HT1080 (cell line): Measurements from ENCODE around the gene CCDC77. TPM values are rescaled to one million over a fixed set of nuclear protein-coding genes. Genes with fewer than 3 reads are reported as not detected.

Source experiments
- DNase-seq: peaks from one replicate; pipeline ENCODE4 v3.0.0-alpha.2; 2015; ENCODE audit warnings: low read depth
- total RNA-seq: library from RNA; depleted of rRNA; stranded (reverse); fragments of >200 nt; shearing (Covaris generic); gene quantifications from 2 replicates; pipeline ENCODE4 v1.2.3, GENCODE V29; 2014

The CCDC77 gene
- total RNA-seq, 1 experiment from 2014 or later = 18.7 TPM

GRCh38 chr12:452667-453210 is 51.3 kb downstream of the CCDC77 start:
- DNase-seq = no peak

- DNase-seq = no peak
These were observed 53.4 kb downstream of the CCDC77 start for GRCh38 chr12:454833-455232.

GRCh38 chr12:455821-456220 is 54.4 kb downstream of the CCDC77 start:
- DNase-seq = no peak

- no peak for DNase-seq
These were observed 56.2 kb downstream of the CCDC77 start for GRCh38 chr12:457676-458075.

- no peak for DNase-seq
These were observed 57.6 kb downstream of the CCDC77 start for GRCh38 chr12:459050-459429.

- no peak for DNase-seq
These were observed 58.2 kb downstream of the CCDC77 start, which contains the start of gene B4GALNT3 for GRCh38 chr12:459430-460258. Gene B4GALNT3, plus strand, starts transcription at chr12:459939. Its CDS starts 438 bp downstream, at chr12:460377.

- DNase-seq = no peak
These were observed 59.1 kb downstream of the CCDC77 start for GRCh38 chr12:460261-461230.

GRCh38 chr12:461425-461824 is 60.0 kb downstream of the CCDC77 start:
- DNase-seq = no peak

GRCh38 chr12:462936-463705 is 61.7 kb downstream of the CCDC77 start:
- no peak for DNase-seq

GRCh38 chr12:464484-465267 is 63.2 kb downstream of the CCDC77 start:
- no peak for DNase-seq

- no peak for DNase-seq
These were observed 64.6 kb downstream of the CCDC77 start for GRCh38 chr12:466039-466438.

GRCh38 chr12:466762-467161 is 65.3 kb downstream of the CCDC77 start:
- no peak for DNase-seq

GRCh38 chr12:467591-467990 is 66.1 kb downstream of the CCDC77 start:
- no peak for DNase-seq

GRCh38 chr12:468671-469389 is 67.4 kb downstream of the CCDC77 start:
- DNase-seq = peak; percentile 40

GRCh38 chr12:470133-470532 is 68.7 kb downstream of the CCDC77 start:
- no peak for DNase-seq

- DNase-seq = no peak
These were observed 71.8 kb downstream of the CCDC77 start for GRCh38 chr12:473198-473597.

GRCh38 chr12:473863-474577 is 72.6 kb downstream of the CCDC77 start:
- peak; percentile 9 for DNase-seq

- no peak for DNase-seq
These were observed 73.8 kb downstream of the CCDC77 start for GRCh38 chr12:475286-475685.

GRCh38 chr12:479161-479560 is 77.7 kb downstream of the CCDC77 start:
- no peak for DNase-seq
